Astrocyte (in vitro differentiated cells and primary cell): Measurements from ENCODE around the gene GFRA1. TPM values are rescaled to one million over a fixed set of nuclear protein-coding genes. Genes with fewer than 3 reads are reported as not detected.
A peak's percentile ranks its signal among the peaks of the same experiment; 100 is the strongest.

Experiments
- DNase-seq: peaks from one replicate; pipeline ENCODE4 v3.0.0-alpha.2; 2010; ENCODE audit warnings: low read depth
- FAIRE-seq: peaks from 2 replicates; lab custom pipeline; 2011; peaks lifted over from hg19 to GRCh38; lab: Jason Lieb, UNC
- H2AFZ ChIP-seq: 2 replicates; pipeline ENCODE4 v1.6.0; 2012; ENCODE audit warnings: low read depth, low read length, inconsistent platforms
- H3K27ac ChIP-seq: 2 replicates; pipeline ENCODE4 v1.5.1; 2011; ENCODE audit warnings: low read depth, low read length, inconsistent platforms
- H3K27me3 ChIP-seq: 2 replicates; pipeline ENCODE4 v1.6.0; 2011; ENCODE audit warnings: low read length, inconsistent platforms; ENCODE audit not compliant: insufficient read depth
- H3K36me3 ChIP-seq: 2 replicates; pipeline ENCODE4 v1.5.1; 2011; ENCODE audit warnings: low read length, inconsistent platforms; ENCODE audit not compliant: insufficient read depth
- H3K4me1 ChIP-seq: 2 replicates; pipeline ENCODE4 v1.5.1; 2011; ENCODE audit warnings: low read length, inconsistent platforms; ENCODE audit not compliant: insufficient read depth
- H3K4me2 ChIP-seq: 2 replicates; pipeline ENCODE4 v1.6.0; 2012; ENCODE audit warnings: low read length, inconsistent platforms
- H3K4me3 ChIP-seq: 2 replicates; pipeline ENCODE4 v1.5.1; 2011; ENCODE audit warnings: low read depth, mild to moderate bottlenecking, low read length, inconsistent platforms; ENCODE audit not compliant: insufficient read depth
- H3K79me2 ChIP-seq: 2 replicates; pipeline ENCODE4 v1.6.0; 2012; ENCODE audit warnings: mild to moderate bottlenecking, low read length, inconsistent platforms; ENCODE audit not compliant: insufficient read depth
- H3K9ac ChIP-seq: 2 replicates; pipeline ENCODE4 v1.6.0; 2012; ENCODE audit warnings: mild to moderate bottlenecking, low read length, inconsistent platforms
- H3K9me3 ChIP-seq: 2 replicates; pipeline ENCODE4 v1.5.1; 2012; ENCODE audit warnings: low read depth, mild to moderate bottlenecking, low read length, inconsistent platforms; ENCODE audit not compliant: insufficient read depth
- H4K20me1 ChIP-seq: 2 replicates; pipeline ENCODE4 v1.6.0; 2012; ENCODE audit warnings: low read length, inconsistent platforms; ENCODE audit not compliant: insufficient read depth
- H3K27ac Mint-ChIP-seq: one replicate; pipeline ENCODE4 v1.8.0; 2021; ENCODE audit warnings: mild to moderate bottlenecking, mixed read lengths; ENCODE audit not compliant: unreplicated experiment
- H3K27me3 Mint-ChIP-seq: one replicate; pipeline ENCODE4 v1.8.0; 2021; ENCODE audit warnings: low read depth, mixed read lengths; ENCODE audit not compliant: unreplicated experiment
- H3K36me3 Mint-ChIP-seq: one replicate; pipeline ENCODE4 v1.8.0; 2021; ENCODE audit warnings: low read depth, mixed read lengths; ENCODE audit not compliant: unreplicated experiment
- H3K4me1 Mint-ChIP-seq: one replicate; pipeline ENCODE4 v1.8.0; 2021; ENCODE audit warnings: low read depth, mixed read lengths; ENCODE audit not compliant: unreplicated experiment
- H3K4me3 Mint-ChIP-seq: one replicate; pipeline ENCODE4 v1.8.0; 2021; ENCODE audit warnings: mild to moderate bottlenecking, moderate library complexity, mixed read lengths; ENCODE audit not compliant: unreplicated experiment
- H3K9me3 Mint-ChIP-seq: one replicate; pipeline ENCODE4 v1.8.0; 2021; ENCODE audit warnings: mild to moderate bottlenecking, mixed read lengths; ENCODE audit not compliant: unreplicated experiment
- CTCF ChIP-seq: IDR thresholded peaks from 2 replicates; pipeline ENCODE4 v1.5.1; 2011; ENCODE audit warnings: low read depth, mild to moderate bottlenecking, inconsistent platforms, low read length, moderate library complexity; ENCODE audit not compliant: insufficient read depth
- EZH2 ChIP-seq: IDR thresholded peaks from 2 replicates; pipeline ENCODE4 v1.6.1; 2012; ENCODE audit warnings: mild to moderate bottlenecking, low read length, inconsistent platforms; ENCODE audit not compliant: insufficient read depth
- total RNA-seq: library from RNA; stranded (reverse); gene quantifications from 2 replicates; pipeline ENCODE4 v1.2.1, GENCODE V29; 2021

Gene GFRA1
- total RNA-seq, 1 donor from 2014 or later, result 24.2 TPM

GRCh38 chr10:116271593-116272439 is 1.2 kb downstream of the GFRA1 start:
- Histone ChIP-seq H3K9me3 (no peaks in the 10 kb centered on the region), H3K4me1 (peaks cover 6% of the 10 kb centered on the region), H3K4me3 (peak overlapping the region; percentile 70), H3K4me2 (peak overlapping the region; percentile 99), H3K27me3 (peaks cover 20% of the 10 kb centered on the region), H3K27ac (no peak overlapping the region), H4K20me1 (no peaks in the 10 kb centered on the region), H2AFZ (peak overlapping the region; percentile 74), H3K9ac (peak overlapping the region; percentile 43), H3K79me2 (no peaks in the 10 kb centered on the region), H3K36me3 (no peaks in the 10 kb centered on the region)
- H3K27me3 Mint-ChIP-seq, result peaks cover 47% of the 10 kb centered on the region
- H3K36me3 Mint-ChIP-seq, result no peaks in the 10 kb centered on the region
- H3K27ac Mint-ChIP-seq, result no peak overlapping the region
- DNase-seq (no peak), FAIRE-seq (no peak)
- TF ChIP-seq CTCF, result no peak
- peak; percentile 64 for TF ChIP-seq EZH2
- peaks cover 6% of the 10 kb centered on the region for H3K4me1 Mint-ChIP-seq
- peak overlapping the region; percentile 84 for H3K4me3 Mint-ChIP-seq
- no peaks in the 10 kb centered on the region for H3K9me3 Mint-ChIP-seq

DNA sequence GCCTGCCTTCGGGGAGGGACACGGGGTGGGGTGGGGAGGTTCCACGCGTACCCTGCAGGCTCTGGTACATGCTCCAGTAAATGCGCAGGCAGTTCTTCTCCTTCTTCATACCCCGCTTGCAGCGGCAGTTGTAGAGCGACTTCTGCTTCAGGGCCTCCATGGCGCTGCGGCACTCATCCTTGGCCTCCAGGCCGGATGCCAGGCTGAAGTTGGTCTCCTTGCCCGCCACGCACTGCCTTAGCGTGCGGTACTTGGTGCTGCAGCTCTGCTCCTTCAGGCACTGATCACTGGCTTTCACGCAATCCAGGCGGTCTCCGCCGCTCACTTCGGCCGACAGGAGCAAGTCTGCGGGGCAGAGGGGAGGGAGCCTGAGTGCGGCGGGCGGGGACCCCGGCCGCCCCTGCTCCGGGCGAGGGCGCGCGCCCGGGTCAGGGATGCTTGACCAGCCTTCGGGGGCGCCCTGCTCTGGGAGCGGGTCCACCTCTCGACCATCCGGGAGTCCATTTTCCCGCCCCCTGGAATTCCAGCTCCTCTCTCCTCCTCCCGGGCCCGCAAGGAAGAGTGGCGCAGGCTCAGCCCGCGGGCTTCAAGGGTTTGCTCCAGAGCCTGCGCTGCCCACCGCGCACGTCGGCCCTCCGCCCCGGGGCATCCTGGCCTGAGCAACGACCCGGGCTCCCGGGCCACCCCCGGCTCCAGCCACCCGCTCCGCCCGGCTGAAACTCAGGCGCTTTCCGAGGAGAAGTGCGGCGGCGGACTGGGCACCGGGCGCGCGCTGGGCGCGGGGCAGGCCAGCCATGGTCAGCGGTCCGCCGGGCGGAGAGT is 2.0 kb downstream of the GFRA1 start:
- DNase-seq, result no peak
- peak overlapping the region; percentile 99 for H3K4me2 ChIP-seq

More for the DNA sequence above, 2.0 kb downstream of the GFRA1 start:
- Histone ChIP-seq H3K27me3 (peaks cover 20% of the 10 kb centered on the region), H3K4me3 (peak overlapping the region; percentile 70), H3K36me3 (no peaks in the 10 kb centered on the region), H4K20me1 (no peaks in the 10 kb centered on the region), H2AFZ (peak overlapping the region; percentile 74), H3K4me1 (peaks cover 6% of the 10 kb centered on the region), H3K79me2 (no peaks in the 10 kb centered on the region), H3K9me3 (no peaks in the 10 kb centered on the region), H3K9ac (peak overlapping the region; percentile 43), H3K27ac (no peak overlapping the region)
- H3K9me3 Mint-ChIP-seq, result peaks cover under 1% of the 10 kb centered on the region
- no peak for FAIRE-seq
- H3K27me3 Mint-ChIP-seq, result peaks cover 47% of the 10 kb centered on the region
- H3K4me3 Mint-ChIP-seq, result peak overlapping the region; percentile 84
- H3K27ac Mint-ChIP-seq, result no peak overlapping the region
- peak; percentile 64 for TF ChIP-seq EZH2
- no peak for TF ChIP-seq CTCF
- H3K36me3 Mint-ChIP-seq, result no peaks in the 10 kb centered on the region
- peaks cover 6% of the 10 kb centered on the region for H3K4me1 Mint-ChIP-seq
